Erythroblast (primary cell): ENCODE measurements around the gene CAMK2A.

Source experiments
- DNase-seq, 2 experiments: peaks; one replicate each; lab custom pipeline; 2025; lab: John Stamatoyannopoulos, UW
- GATA1 ChIP-seq: IDR thresholded peaks from 2 replicates; pipeline ENCODE4 v1.6.1; 2011; ENCODE audit warnings: low read depth, mild to moderate bottlenecking, control low read depth, low read length, moderate library complexity
- POLR2A ChIP-seq: IDR thresholded peaks from 2 replicates; pipeline ENCODE4 v1.6.1; 2011; ENCODE audit warnings: mild to moderate bottlenecking, low read length

CAMK2A gene

GRCh38 chr5:150190987-150191386 lies 98.6 kb downstream of the CAMK2A start:
- TF ChIP-seq GATA1 (no peak), POLR2A (no peak)
- DNase-seq: no peak

DNA sequence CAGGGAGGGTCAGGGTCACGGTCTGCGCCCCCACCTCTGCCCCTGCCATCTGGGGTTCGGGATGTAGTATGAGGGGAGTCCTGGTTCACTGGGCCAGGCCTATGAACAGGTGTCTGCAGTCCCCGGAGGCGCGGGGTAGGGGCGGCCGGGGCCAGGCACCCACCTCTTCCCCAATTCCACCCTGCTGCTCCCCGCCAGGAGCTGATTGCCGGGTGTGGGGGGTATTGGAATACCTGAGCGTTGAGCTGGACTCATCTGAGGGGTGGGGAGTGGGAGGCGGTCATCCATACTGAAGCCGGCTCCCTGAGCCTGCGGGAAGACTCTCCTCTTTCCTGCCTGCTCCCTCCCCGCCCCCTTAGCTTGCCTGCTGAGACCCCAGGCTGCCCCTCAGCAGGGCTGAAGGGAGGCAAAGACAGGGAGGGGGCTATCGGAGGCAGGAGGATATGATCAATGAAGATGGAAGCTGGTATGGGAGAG lies 99.0 kb downstream of the CAMK2A start:
- TF ChIP-seq GATA1 (no peak), POLR2A (no peak)

GRCh38 chr5:150189728-150190502 lies 99.7 kb downstream of the CAMK2A start, which contains the start of gene SLC6A7:
Gene SLC6A7 (plus strand): TSS chr5:150190062. CDS start chr5:150190328, 266 bp downstream.
- TF ChIP-seq GATA1 (no peak), POLR2A (no peak)
- DNase-seq: no peak

More for the DNA sequence above, 99.0 kb downstream of the CAMK2A start:
- DNase-seq: no peak

GRCh38 chr5:150189326-150189725 lies 100.2 kb downstream of the CAMK2A start:
- TF ChIP-seq POLR2A (no peak), GATA1 (no peak)
- DNase-seq: no peak

GRCh38 chr5:150188146-150188842 lies 101.3 kb downstream of the CAMK2A start:
- no peak for DNase-seq
- no peak for TF ChIP-seq GATA1
- no peak for TF ChIP-seq POLR2A

DNA sequence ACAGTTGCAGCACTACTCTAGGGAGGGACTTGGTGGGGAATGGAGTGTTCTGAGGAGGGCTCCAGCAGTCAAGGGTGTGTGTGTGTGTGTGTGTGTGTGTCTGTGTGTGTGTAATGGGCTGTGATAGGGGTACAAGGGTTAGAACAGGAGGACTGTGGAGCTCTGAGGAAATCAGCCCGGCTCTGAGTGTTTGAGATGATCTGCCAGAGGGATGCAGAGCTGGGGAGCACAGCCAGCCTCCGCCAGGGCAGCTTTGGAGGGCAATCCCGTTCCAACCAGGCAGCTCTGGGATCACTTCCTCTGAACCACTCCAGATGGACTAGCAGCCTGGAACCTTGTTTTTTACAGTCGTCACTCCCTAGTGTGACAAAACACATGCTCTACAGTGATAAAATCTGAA lies 102.7 kb downstream of the CAMK2A start:
- DNase-seq: no peak
- TF ChIP-seq POLR2A (no peak), GATA1 (no peak)

- TF ChIP-seq GATA1 (no peak), POLR2A (no peak)
- no peak for DNase-seq
Measured at GRCh38 chr5:150186137-150186536, 103.4 kb downstream of the CAMK2A start.

- TF ChIP-seq POLR2A: no peak
- no peak for TF ChIP-seq GATA1
- no peak for DNase-seq
Measured at GRCh38 chr5:150184990-150185912, 104.3 kb downstream of the CAMK2A start.

DNA sequence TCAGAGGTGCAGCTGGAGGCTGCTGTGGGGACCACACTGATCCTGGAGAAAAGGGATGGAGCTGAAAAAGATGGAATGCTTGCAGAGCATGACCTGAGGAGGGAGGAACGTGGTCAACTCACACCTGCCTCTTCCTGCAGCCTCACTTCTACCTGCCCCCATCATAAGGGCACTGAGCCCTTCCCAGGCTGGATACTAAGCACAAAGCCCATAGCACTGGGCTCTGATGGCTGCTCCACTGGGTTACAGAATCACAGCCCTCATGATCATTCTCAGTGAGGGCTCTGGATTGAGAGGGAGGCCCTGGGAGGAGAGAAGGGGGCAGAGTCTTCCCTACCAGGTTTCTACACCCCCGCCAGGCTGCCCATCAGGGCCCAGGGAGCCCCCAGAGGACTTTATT lies 105.6 kb downstream of the CAMK2A start:
- TF ChIP-seq GATA1: no peak
- TF ChIP-seq POLR2A: no peak
- DNase-seq: no peak

DNA sequence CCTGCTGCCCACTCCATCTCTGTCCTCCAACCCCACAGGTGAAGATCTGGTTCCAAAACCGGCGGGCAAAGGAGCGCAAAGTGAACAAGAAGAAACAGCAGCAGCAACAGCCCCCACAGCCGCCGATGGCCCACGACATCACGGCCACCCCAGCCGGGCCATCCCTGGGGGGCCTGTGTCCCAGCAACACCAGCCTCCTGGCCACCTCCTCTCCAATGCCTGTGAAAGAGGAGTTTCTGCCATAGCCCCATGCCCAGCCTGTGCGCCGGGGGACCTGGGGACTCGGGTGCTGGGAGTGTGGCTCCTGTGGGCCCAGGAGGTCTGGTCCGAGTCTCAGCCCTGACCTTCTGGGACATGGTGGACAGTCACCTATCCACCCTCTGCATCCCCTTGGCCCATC lies 106.1 kb downstream of the CAMK2A start:
- TF ChIP-seq GATA1 (no peak), POLR2A (no peak)
- DNase-seq: no peak

DNA sequence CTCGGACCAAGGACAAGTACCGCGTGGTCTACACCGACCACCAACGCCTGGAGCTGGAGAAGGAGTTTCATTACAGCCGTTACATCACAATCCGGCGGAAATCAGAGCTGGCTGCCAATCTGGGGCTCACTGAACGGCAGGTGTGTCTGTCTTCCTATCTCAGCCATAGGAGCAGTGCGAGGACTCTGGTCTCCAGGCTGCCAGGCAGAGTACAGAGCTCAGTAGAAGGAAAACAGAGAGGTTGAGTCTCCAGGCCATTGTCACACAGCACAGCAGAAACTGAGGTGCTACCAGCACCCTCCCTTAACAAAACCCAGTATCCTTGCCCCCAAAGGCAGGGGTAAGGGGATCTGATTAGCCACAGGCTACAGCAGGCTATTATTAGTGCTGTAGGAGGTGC lies 106.8 kb downstream of the CAMK2A start:
- DNase-seq: no peak
- no peak for TF ChIP-seq GATA1
- TF ChIP-seq POLR2A: no peak

DNA sequence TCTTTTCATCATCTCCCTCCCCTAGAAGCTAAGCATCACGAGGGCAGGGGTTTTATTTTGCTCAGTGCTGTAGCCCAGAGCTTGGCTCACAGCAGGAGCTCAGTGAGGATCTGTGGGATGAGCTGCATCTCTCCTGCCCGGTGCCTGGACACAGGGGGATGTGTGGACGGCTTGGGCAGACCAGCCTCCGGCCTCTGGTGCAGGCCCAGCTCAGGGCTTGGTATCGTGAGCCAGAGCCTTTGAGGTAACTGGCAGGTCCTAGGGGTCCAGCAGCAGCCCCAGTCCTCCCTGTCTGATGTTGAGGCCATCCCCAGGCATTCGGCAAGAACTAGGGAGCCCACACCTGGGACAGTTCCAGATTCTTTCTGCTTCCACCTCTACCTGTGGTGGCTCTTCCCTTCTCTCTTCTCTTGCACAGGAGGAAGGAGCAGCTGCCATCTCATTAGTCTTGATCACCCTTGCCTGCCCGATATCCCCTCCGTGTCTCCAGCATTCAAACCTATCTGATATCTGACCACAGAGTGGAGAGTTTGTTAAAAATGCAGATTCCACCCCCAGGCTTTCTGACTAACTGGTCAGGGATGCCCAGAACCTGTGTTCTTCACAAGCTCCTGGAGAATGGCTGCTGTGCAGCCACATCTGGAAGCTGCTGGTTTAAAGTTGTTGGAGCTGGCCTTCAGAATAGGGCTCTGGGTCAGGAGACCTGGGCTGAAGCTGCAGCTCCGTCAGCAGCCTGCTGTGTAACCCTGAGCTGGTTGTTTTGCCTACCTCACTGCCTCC lies 107.6 kb downstream of the CAMK2A start:
- no peak for DNase-seq
- TF ChIP-seq POLR2A (no peak), GATA1 (no peak)
